Neural crest cell (in vitro differentiated cells): ENCODE results near the gene ATP5PO. TPM values are rescaled to one million over a fixed set of nuclear protein-coding genes. Genes with fewer than 3 reads are reported as not detected.
A peak's percentile ranks its signal among the peaks of the same experiment; 100 is the strongest.

Source experiments
- DNase-seq: peaks from one replicate; pipeline ENCODE4 v3.0.0; 2021; ENCODE audit warnings: low read depth, mixed read lengths, low spot score
- H3K27ac Mint-ChIP-seq: one replicate; pipeline ENCODE4 v1.8.0; 2021; ENCODE audit warnings: mild to moderate bottlenecking, mixed read lengths; ENCODE audit not compliant: unreplicated experiment
- H3K27me3 Mint-ChIP-seq: 2 replicates; pipeline ENCODE4 v1.8.0; 2021; ENCODE audit warnings: low read depth, mild to moderate bottlenecking, mixed read lengths
- H3K36me3 Mint-ChIP-seq: 2 replicates; pipeline ENCODE4 v1.8.0; 2021; ENCODE audit warnings: low read depth, mild to moderate bottlenecking, mixed read lengths
- H3K4me1 Mint-ChIP-seq: 2 replicates; pipeline ENCODE4 v1.8.0; 2021; ENCODE audit warnings: mixed read lengths
- H3K4me3 Mint-ChIP-seq: one replicate; pipeline ENCODE4 v1.8.0; 2021; ENCODE audit warnings: mild to moderate bottlenecking, mixed read lengths
- H3K9me3 Mint-ChIP-seq: 2 replicates; pipeline ENCODE4 v1.8.0; 2021; ENCODE audit warnings: mixed read lengths
- total RNA-seq: library from RNA; stranded (reverse); gene quantifications from 2 replicates; pipeline ENCODE4 v1.2.1, GENCODE V29; 2021
- TF ChIP-seq, protein P1 (sequence below): fragments of 200-600 bp; sonication (generic); conservative IDR thresholded peaks from 2 replicates; pipeline ENCODE4 v1.5.0; 2021; ENCODE audit warnings: antibody characterized with exemption, mild to moderate bottlenecking

Gene ATP5PO
- total RNA-seq, 1 donor from 2014 or later = 231 TPM

DNA sequence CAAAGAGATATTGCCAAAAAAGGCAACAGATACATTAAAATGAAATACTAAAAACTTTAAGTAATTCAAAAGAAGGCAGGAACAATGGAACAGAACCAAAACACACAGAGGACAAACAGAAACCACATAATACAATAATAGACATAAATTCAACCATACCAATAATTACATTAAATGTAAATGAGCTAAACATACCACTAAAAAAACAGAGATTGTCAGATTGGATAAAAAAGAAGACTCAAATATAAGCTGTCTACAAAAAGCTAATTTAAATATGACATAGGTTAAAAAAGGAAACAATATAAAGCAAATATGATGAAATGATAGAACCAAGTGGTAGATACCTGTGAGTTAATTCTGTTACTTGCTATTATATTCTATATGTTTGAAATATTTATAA, 44.1 kb upstream of the ATP5PO start:
- Mint-ChIP-seq H3K27ac (no peak overlapping the region), H3K36me3 (peaks cover 24% of the 10 kb centered on the region), H3K9me3 (peaks cover 8% of the 10 kb centered on the region), H3K4me3 (no peak overlapping the region), H3K27me3 (no peaks in the 10 kb centered on the region), H3K4me1 (no peaks in the 10 kb centered on the region)
- no peak for DNase-seq
- TF ChIP-seq, protein P1, sequence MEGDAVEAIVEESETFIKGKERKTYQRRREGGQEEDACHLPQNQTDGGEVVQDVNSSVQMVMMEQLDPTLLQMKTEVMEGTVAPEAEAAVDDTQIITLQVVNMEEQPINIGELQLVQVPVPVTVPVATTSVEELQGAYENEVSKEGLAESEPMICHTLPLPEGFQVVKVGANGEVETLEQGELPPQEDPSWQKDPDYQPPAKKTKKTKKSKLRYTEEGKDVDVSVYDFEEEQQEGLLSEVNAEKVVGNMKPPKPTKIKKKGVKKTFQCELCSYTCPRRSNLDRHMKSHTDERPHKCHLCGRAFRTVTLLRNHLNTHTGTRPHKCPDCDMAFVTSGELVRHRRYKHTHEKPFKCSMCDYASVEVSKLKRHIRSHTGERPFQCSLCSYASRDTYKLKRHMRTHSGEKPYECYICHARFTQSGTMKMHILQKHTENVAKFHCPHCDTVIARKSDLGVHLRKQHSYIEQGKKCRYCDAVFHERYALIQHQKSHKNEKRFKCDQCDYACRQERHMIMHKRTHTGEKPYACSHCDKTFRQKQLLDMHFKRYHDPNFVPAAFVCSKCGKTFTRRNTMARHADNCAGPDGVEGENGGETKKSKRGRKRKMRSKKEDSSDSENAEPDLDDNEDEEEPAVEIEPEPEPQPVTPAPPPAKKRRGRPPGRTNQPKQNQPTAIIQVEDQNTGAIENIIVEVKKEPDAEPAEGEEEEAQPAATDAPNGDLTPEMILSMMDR = no peak

DNA sequence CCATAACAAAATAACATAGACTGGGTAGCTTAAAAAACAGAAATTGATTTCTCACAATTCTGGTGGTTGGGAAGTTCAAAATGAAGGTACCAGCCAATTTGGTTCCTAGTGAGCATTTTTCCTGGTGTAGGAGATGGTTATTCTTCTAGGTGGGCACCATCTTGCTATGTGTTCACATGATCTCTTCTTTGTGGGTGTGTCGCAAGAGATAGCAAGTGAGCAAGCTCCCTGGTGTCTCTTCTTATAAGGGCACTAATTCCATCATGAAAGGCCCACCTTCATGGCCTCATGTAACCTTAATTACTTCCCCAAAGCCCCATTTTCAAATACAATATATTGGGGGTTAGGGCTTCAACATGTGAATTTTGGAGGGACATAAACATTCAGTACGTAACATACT, 38.8 kb upstream of the ATP5PO start:
- Mint-ChIP-seq H3K27ac (no peak overlapping the region), H3K27me3 (no peaks in the 10 kb centered on the region), H3K9me3 (peaks cover 6% of the 10 kb centered on the region), H3K4me3 (no peak overlapping the region), H3K4me1 (peaks cover 4% of the 10 kb centered on the region), H3K36me3 (peaks cover 12% of the 10 kb centered on the region)
- no peak for DNase-seq
- TF ChIP-seq, protein P1 = no peak

DNA sequence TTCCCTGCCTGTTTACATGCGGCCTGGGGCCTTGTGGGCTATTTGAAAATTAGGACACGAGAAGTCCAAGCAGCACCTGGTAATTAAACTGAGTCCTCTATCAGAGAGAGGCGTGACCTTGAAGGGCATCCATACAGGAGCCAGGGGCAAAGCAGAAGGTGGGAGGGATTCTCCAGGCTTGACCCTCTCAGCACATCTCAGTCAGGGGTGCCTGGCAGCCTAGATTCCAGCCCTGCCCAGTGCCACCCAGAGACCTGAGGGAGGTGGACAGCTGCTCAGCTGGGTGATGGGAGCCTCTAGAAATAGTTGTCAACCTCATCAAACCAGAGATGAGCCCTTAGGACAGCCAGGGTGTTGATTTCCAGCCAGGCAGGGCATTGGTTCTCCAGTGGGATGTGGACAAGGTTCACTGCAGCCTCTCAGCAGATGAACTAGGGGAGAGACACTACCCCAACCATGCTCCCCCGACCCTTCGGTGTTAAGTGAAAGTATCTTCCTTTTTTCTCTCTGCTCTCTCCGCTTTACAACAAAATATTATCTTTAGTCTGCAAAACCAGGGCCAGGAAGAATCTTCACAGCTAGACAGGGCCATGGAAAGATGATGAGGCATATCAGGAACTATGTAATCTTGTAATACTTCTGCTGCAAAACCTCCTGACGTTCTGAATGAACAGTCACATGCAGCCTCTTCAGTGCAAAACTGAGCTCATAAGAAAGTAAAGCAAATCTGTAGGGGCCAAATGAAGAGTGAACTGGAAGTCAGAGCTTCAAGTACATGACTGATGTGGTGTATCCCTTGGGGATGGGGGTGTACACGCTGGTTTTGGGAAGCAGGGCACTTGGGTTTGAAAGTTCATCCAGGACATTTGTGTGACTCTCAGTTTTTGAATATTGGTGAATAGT, 35.9 kb upstream of the ATP5PO start:
- H3K4me3 Mint-ChIP-seq = no peak overlapping the region
- DNase-seq = no peak
- no peaks in the 10 kb centered on the region for H3K9me3 Mint-ChIP-seq
- peaks cover 30% of the 10 kb centered on the region for H3K4me1 Mint-ChIP-seq
- H3K36me3 Mint-ChIP-seq = peaks cover 8% of the 10 kb centered on the region
- H3K27me3 Mint-ChIP-seq = no peaks in the 10 kb centered on the region
- no peak overlapping the region for H3K27ac Mint-ChIP-seq
- TF ChIP-seq, protein P1 = no peak

- no peak for DNase-seq
- peaks cover 8% of the 10 kb centered on the region for H3K36me3 Mint-ChIP-seq
- no peaks in the 10 kb centered on the region for H3K27me3 Mint-ChIP-seq
- no peak overlapping the region for H3K4me3 Mint-ChIP-seq
- TF ChIP-seq, protein P1 = no peak
- H3K27ac Mint-ChIP-seq = peak overlapping the region; percentile 85
- H3K4me1 Mint-ChIP-seq = peaks cover 36% of the 10 kb centered on the region
- H3K9me3 Mint-ChIP-seq = no peaks in the 10 kb centered on the region
Observed at GRCh38 chr21:33950431-33951079, 35.0 kb upstream of the ATP5PO start.

- H3K36me3 Mint-ChIP-seq = peaks cover 12% of the 10 kb centered on the region
- no peak for DNase-seq
- TF ChIP-seq, protein P1 = no peak
Observed at GRCh38 chr21:33949516-33950430, 34.2 kb upstream of the ATP5PO start.

More at GRCh38 chr21:33949516-33950430, 34.2 kb upstream of the ATP5PO start:
- Mint-ChIP-seq H3K9me3 (peaks cover 3% of the 10 kb centered on the region), H3K27me3 (no peaks in the 10 kb centered on the region), H3K4me3 (no peak overlapping the region), H3K27ac (peak overlapping the region; percentile 85), H3K4me1 (peaks cover 36% of the 10 kb centered on the region)
